KMS-11 (cell line): Measurements from ENCODE around the gene USH1G.

Experiments
- H2AFZ ChIP-seq: fragments of 200-600 bp; sonication (generic); 2 replicates; pipeline ENCODE4 v1.6.1; 2016; ENCODE audit warnings: antibody characterized with exemption, mixed run types, low read depth
- H3K27ac ChIP-seq: fragments of 200-600 bp; sonication (generic); 2 replicates; pipeline ENCODE4 v1.6.1; 2016; ENCODE audit warnings: mild to moderate bottlenecking, mixed run types
- H3K27me3 ChIP-seq: fragments of 200-600 bp; sonication (generic); 2 replicates; pipeline ENCODE4 v1.6.1; 2017; ENCODE audit warnings: mild to moderate bottlenecking, low read depth, mixed run types, moderate library complexity; ENCODE audit not compliant: insufficient read depth
- H3K36me3 ChIP-seq: fragments of 200-600 bp; sonication (generic); 2 replicates; pipeline ENCODE4 v1.6.1; 2017; ENCODE audit warnings: mild to moderate bottlenecking, mixed run types; ENCODE audit not compliant: insufficient read depth
- H3K4me1 ChIP-seq: fragments of 200-600 bp; sonication (generic); 2 replicates; pipeline ENCODE4 v1.6.1; 2016; ENCODE audit warnings: mild to moderate bottlenecking, low read depth, mixed run types; ENCODE audit not compliant: poor library complexity, severe bottlenecking
- H3K4me2 ChIP-seq: fragments of 200-600 bp; sonication (generic); 2 replicates; pipeline ENCODE4 v1.7.0; 2016; ENCODE audit warnings: mild to moderate bottlenecking, mixed run types
- H3K4me3 ChIP-seq: fragments of 200-600 bp; sonication (generic); IDR thresholded peaks from 2 replicates; pipeline ENCODE4 v1.6.1; 2017; ENCODE audit warnings: low read depth, low read length, mixed read lengths; ENCODE audit not compliant: insufficient read depth
- H3K79me2 ChIP-seq: fragments of 200-600 bp; sonication (generic); 2 replicates; pipeline ENCODE4 v1.6.1; 2016; ENCODE audit warnings: low read depth, mixed run types; ENCODE audit not compliant: insufficient read depth
- H3K9ac ChIP-seq: fragments of 200-600 bp; sonication (generic); 2 replicates; pipeline ENCODE4 v1.6.1; 2016; ENCODE audit warnings: mild to moderate bottlenecking, mixed run types
- H4K20me1 ChIP-seq: fragments of 200-600 bp; sonication (generic); 2 replicates; pipeline ENCODE4 v1.6.1; 2016; ENCODE audit warnings: mild to moderate bottlenecking, mixed run types; ENCODE audit not compliant: insufficient read depth
- CTCF ChIP-seq: fragments of 200-600 bp; sonication (generic); conservative IDR thresholded peaks from 2 replicates; pipeline ENCODE4 v1.6.1; 2017; ENCODE audit warnings: low read depth, mild to moderate bottlenecking, antibody characterized with exemption, low read length, moderate library complexity, mixed read lengths

The USH1G gene

DNA sequence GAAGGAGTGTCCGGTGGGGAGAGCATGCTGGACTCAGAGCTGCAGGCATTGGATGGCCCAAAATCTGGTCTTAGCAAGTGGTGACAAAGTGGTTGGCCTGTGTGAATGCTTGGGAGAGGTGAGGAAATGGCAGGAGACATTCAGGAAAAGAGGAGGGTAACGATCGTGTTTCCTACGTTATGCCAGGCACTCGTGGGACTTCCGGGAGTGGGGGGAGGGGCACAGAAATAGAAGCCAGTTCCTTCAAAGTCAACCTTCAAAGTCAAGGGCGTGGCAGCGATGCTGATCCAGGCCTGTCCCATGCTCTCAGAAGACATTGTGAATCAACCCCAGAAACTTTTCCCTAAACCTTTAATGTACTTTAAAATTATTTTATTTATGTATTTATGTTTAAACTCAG lies 16.5 kb upstream of the USH1G start:
- TF ChIP-seq CTCF = no peak
- Histone ChIP-seq H3K27me3 (peaks cover 98% of the 10 kb centered on the region), H3K9ac (no peak overlapping the region), H3K36me3 (no peaks in the 10 kb centered on the region), H3K4me1 (no peaks in the 10 kb centered on the region), H2AFZ (no peak overlapping the region), H3K4me3 (no peak overlapping the region), H4K20me1 (no peaks in the 10 kb centered on the region), H3K4me2 (no peak overlapping the region), H3K27ac (no peak overlapping the region), H3K79me2 (no peaks in the 10 kb centered on the region)

- no peaks in the 10 kb centered on the region for H3K79me2 ChIP-seq
- H4K20me1 ChIP-seq = no peaks in the 10 kb centered on the region
- no peak overlapping the region for H3K9ac ChIP-seq
- no peak overlapping the region for H3K4me3 ChIP-seq
- TF ChIP-seq CTCF = no peak
- no peaks in the 10 kb centered on the region for H3K4me1 ChIP-seq
- peaks cover 97% of the 10 kb centered on the region for H3K27me3 ChIP-seq
- no peak overlapping the region for H3K4me2 ChIP-seq
- no peak overlapping the region for H2AFZ ChIP-seq
- H3K27ac ChIP-seq = no peak overlapping the region
- no peaks in the 10 kb centered on the region for H3K36me3 ChIP-seq
Observed at GRCh38 chr17:74938194-74938950, 15.3 kb upstream of the USH1G start.

DNA sequence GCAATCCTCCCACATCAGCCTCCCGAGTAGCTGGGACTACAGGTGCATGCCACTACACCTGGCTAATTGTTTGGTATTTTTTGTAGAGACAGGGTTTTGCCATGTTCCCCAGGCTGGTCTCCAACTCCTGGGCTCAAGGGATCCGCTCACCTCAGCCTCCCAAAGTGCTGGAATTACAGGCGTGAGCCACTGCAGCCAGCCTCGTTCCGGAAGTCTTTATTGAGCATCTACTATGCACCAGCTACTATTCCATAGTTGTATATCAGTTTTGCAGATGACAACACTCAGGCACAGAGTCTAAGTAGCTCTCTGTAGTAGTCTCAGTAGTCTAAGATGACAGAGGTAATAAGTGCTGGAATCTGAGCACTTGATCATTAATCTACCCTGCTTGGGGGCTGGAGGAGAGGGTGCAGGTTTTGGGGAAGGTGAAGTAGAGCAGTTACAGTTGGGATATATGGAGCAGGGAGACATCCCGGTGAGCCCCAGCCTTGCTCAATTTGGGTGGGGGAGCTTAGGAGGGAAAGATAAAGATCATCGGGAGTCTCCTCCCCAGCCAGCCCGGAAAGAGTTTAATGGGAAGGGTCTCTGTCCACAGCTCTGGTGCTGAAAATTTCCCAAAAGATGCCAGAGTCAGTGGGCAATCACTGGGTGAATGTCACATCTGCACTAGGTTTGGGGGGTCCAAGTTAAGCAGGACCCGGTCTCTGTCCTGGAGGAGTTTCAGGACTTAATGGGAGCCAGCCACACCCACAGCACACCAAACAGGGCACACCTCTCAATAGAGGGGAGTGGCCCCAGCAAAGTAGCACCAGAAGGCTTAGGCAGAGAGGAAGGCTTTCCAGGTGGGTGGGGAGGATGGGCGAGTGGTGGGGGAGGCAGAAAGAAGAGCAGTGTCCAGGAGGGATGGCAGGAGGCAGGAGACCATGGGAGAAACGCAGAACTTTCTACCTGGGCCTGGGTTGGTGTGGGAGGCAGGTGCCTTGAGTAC lies 14.3 kb upstream of the USH1G start:
- no peak overlapping the region for H3K9ac ChIP-seq
- peaks cover 98% of the 10 kb centered on the region for H3K27me3 ChIP-seq
- no peaks in the 10 kb centered on the region for H4K20me1 ChIP-seq
- no peak for TF ChIP-seq CTCF
- H3K79me2 ChIP-seq = no peaks in the 10 kb centered on the region
- H3K4me2 ChIP-seq = no peak overlapping the region
- no peaks in the 10 kb centered on the region for H3K4me1 ChIP-seq
- H3K27ac ChIP-seq = no peak overlapping the region
- no peaks in the 10 kb centered on the region for H3K36me3 ChIP-seq
- H3K4me3 ChIP-seq = no peak overlapping the region
- no peak overlapping the region for H2AFZ ChIP-seq

DNA sequence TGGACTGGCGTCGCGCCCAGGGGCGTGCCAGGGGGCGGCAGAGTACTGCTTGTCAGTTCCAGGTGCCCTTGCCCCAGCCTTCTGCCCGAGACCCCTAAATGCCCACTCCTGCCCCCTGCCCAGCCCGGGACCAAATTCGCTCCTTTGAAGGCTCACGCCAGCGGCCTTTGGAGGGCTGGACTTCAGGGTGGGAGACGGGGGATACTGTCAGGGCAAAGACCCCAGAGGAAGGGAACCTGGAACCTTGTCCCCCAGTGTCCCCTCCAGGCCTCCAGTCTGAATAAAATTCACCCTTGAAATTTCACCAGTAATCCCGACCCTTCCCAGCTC lies 13.4 kb upstream of the USH1G start:
- TF ChIP-seq CTCF = no peak
- Histone ChIP-seq H2AFZ (no peak overlapping the region), H3K36me3 (no peaks in the 10 kb centered on the region), H3K9ac (no peak overlapping the region), H3K79me2 (no peaks in the 10 kb centered on the region), H3K4me2 (no peak overlapping the region), H3K27me3 (peaks cover 96% of the 10 kb centered on the region), H4K20me1 (no peaks in the 10 kb centered on the region), H3K4me3 (no peak overlapping the region), H3K27ac (no peak overlapping the region), H3K4me1 (no peaks in the 10 kb centered on the region)
